Measurements from ENCODE around the gene ACACB.

GRCh38 chr12:109277899-109278762 is 161.7 kb downstream of the ACACB start:
- TF ChIP-seq, protein P1, sequence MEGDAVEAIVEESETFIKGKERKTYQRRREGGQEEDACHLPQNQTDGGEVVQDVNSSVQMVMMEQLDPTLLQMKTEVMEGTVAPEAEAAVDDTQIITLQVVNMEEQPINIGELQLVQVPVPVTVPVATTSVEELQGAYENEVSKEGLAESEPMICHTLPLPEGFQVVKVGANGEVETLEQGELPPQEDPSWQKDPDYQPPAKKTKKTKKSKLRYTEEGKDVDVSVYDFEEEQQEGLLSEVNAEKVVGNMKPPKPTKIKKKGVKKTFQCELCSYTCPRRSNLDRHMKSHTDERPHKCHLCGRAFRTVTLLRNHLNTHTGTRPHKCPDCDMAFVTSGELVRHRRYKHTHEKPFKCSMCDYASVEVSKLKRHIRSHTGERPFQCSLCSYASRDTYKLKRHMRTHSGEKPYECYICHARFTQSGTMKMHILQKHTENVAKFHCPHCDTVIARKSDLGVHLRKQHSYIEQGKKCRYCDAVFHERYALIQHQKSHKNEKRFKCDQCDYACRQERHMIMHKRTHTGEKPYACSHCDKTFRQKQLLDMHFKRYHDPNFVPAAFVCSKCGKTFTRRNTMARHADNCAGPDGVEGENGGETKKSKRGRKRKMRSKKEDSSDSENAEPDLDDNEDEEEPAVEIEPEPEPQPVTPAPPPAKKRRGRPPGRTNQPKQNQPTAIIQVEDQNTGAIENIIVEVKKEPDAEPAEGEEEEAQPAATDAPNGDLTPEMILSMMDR (IDR thresholded peaks at IDR 0.05): no peak
- TF ChIP-seq POLR2A (IDR thresholded peaks at IDR 0.05): no peak
